Renal pelvis (tissue), 4 donors: ENCODE results near the gene CDC14A. TPM values are rescaled to one million over a fixed set of nuclear protein-coding genes. Genes with fewer than 3 reads are reported as not detected.

Experiments used
- DNase-seq: peaks from one replicate; pipeline ENCODE4 v3.0.0-alpha.2; 2013
- polyA plus RNA-seq, 3 donors: library from polyadenylated mRNA; unstranded; fragments of 120-200 nt; gene quantifications; one replicate each; pipeline ENCODE4 v1.2.1, GENCODE V29; 2013; ENCODE audit not compliant: insufficient read length in 3 of 3

The CDC14A gene
- polyA plus RNA-seq, 3 donors: 26.5 to 33.2 (median 29.6) TPM

DNA sequence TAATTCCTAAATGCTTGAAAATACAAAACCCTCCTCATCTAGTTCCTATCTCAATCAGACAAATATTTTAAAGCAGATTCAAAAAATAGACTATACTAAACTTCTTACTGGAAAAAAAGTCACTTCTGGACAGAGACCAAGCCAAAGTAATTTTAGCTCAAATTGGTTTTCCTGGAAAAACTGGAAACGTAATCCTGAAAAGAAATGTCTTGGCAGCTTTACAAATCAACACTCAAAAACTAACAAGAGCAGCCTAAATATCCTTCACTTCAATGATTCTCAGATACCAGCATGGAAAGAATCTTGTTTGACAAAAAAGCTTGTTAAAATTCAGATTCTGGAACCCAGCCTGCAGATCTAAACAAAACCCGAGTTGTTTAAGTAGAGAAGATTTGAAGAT is 176.6 kb downstream of the CDC14A start:
- DNase-seq: peak; percentile 47

DNA sequence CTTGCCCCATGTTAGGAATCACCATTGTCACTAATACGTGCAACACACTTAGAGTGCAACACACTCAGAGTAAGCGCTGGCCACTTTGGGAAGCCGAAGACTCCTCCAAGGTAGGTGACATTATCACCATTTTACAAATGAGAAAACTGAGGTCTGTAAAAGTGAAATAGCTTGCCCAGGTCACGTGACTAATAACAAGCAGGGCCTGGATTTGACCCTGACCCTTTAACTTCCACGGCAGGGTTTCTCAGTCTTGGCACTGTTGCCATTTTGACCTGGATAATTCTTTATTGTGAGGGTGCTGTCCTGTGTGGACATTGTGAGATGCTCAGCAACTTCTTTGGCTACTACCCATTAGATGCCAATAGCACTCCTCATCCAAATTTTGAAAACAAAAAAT is 177.8 kb downstream of the CDC14A start:
- DNase-seq: no peak

DNA sequence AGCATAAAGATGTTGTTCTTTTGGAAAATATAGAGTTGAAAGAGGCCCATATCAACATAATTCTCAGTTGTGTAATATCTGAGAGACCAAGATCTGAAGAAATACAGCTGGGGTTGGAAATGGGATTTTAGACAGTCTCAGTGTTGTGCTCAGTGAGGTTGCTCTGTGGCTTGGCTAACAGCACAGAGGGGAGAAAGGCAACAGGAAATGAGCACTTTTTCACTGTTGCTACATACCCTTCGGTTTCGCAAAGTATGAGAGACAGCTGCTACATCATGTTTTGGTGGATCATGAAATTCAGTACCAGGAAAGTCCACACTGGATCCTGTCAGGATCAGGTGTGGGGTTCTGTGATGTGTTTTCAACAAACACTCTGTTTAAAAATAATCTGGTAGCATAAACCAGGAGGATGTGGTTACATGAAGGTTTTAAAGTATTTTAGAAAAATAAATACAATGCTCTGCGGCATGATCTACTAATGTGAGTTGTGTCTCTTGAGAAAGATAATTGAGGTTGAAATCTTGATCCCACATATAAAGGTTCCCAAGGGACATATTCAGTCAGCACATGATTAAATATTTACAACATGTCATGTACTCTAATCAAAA is 178.7 kb downstream of the CDC14A start:
- peak; percentile 48 for DNase-seq

DNA sequence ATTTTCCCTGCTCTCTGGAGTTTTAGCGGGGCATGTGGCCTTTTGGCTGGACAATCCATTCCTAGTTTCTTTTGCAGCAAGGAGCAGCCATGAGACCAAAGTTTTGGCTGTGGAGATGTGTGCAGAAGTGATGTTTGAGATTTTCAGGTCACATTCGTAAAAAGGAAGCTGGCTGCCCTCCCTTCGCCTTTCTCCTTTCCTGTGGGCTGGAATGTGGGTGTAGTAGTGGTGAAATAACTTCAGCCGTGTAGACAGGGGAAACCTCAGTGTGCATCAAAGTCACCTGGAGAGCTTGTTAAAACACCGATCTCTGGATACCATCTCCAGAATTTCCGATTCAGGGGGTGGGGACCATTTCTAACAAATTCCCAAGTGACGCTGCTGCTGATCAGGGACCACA is 180.3 kb downstream of the CDC14A start:
- DNase-seq: no peak

DNA sequence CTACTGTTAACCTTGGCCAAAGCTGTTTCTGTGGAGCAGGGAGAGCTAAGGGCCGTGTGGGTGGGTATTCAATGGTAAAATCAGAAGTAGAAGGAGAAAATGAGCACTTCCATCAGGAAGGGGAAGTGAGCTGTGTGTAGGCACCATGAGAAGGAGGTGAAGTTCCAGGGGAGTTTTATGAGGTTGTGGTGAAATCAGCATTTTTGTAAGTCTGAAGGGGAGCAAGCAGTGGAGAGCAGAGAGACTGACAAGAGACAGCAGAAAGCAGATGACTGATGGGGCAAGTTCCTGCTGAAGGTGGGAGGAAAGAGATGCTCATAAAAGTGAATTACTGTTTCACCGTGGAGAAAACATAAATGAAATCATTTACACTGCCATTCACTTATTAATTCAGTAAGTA is 183.0 kb downstream of the CDC14A start:
- DNase-seq: no peak

DNA sequence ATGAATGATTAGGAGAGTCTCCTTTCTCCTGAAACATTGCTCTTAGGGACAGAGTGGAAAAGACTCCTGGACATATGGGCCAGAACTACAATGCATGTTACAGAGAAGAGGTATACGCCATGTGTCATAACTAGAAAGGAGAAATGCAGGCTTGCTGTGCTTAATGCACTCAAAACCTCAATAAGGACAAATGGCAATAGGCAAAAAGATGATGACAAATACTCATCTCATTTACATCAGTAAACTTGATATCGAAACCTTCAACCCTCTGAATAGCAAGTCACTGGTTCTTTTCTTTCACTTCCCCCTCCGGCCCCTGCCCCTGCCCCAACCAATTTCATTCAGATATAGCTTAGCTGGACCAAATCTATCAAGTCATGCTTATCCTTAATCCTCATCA is 183.7 kb downstream of the CDC14A start:
- no peak for DNase-seq

DNA sequence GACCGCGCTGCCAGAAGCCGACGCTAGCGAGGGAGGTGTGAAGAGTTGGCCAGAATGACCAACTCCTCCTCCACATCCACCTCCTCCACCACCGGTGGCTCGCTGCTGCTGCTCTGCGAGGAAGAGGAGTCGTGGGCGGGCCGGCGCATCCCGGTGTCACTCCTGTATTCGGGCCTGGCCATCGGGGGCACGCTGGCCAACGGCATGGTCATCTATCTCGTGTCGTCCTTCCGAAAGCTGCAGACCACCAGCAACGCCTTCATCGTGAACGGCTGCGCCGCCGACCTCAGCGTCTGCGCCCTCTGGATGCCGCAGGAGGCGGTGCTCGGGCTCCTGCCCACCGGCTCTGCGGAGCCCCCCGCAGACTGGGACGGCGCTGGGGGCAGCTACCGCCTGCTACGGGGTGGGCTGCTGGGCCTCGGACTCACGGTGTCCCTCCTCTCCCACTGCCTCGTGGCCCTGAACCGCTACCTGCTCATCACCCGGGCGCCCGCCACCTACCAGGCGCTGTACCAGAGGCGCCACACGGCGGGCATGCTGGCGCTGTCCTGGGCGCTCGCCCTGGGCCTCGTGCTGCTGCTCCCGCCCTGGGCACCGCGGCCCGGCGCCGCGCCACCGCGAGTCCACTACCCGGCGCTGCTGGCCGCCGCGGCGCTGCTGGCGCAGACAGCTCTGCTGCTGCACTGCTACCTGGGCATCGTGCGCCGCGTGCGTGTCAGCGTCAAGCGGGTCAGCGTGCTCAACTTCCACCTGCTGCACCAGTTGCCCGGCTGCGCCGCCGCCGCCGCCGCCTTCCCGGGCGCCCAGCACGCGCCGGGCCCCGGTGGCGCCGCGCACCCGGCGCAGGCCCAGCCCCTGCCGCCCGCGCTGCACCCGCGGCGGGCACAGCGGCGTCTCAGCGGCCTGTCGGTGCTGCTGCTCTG is 186.9 kb downstream of the CDC14A start:
- DNase-seq: no peak

DNA sequence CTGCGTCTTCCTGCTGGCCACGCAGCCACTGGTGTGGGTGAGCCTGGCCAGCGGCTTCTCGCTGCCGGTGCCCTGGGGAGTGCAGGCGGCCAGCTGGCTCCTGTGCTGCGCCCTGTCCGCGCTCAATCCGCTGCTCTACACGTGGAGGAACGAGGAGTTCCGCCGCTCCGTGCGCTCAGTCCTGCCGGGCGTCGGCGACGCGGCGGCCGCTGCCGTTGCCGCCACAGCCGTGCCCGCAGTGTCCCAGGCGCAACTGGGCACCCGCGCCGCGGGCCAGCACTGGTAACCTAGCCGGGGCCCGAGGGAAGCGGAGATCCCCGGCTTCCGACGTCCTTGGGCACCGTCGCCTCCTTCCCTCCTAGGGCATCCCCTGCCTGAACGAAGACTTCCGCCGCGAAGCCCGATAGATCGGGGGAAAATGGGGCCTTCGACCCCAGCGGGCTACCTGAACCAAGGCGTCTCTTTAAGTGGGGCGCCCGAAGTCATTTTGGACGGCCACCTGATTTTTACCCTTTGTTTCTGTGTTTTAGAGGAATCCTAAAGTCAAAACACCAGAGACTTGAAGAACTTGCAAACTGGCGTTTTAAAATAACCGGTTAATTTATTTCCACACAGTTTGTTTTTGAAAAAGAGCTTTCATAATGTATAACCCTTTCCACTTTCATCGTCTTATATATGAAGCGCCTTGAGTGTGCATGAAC is 187.7 kb downstream of the CDC14A start:
- no peak for DNase-seq

DNA sequence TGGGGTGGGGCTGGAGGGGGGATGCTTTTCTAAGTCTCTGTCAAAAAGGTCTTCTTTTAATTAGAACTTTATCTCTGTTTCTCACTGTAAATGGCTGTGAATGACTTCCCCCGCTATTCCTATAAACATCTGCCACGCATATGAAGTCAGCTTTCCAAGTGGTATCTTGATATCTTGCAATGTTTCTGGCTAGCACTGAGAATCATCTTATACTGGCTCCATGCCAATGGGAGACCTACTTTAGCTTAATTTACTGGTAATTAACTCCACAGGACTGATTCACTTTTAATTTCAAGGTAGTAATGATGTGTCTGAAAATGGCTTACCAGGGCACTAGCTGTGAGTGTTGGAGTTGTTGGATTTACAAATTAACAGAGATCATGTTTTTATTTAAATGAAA is 190.0 kb downstream of the CDC14A start:
- DNase-seq: no peak

DNA sequence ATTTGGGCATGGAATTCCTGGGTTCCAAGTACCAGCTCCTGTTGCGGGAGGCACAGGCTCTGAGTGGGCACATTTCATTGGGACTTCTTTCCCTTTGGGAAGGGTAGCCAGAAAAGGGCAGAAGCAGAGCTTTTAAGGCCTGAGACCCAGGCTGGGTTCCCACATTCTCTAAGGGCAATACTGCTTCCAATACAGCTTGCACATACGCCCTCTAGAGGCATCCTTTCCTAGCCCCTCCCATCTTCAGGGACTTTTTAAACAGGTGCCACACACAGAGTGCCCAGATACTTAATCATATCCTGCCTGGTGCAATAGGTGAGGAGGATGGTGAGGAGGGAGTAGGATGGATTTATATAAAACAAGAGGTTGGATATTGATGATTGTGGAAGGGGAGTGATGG is 191.3 kb downstream of the CDC14A start:
- DNase-seq: no peak

DNA sequence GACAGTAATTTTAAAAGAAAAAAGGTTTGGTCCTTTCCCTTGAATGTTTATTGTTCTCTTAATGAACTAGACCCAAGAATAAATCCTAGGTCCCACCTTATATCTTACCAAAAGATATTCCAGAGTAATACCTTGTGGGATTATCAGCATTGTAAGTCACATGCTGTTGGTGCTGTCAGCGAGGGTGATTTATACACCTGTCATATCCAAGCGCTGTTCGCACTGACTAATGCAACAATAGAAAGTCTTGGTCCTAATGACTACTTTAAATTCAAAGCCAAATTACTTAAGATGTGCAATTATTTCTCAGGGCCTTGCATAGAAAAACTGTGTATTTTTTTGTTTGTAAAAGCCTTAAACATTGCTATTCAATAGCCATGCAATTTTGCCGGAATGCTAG is 192.5 kb downstream of the CDC14A start:
- no peak for DNase-seq

DNA sequence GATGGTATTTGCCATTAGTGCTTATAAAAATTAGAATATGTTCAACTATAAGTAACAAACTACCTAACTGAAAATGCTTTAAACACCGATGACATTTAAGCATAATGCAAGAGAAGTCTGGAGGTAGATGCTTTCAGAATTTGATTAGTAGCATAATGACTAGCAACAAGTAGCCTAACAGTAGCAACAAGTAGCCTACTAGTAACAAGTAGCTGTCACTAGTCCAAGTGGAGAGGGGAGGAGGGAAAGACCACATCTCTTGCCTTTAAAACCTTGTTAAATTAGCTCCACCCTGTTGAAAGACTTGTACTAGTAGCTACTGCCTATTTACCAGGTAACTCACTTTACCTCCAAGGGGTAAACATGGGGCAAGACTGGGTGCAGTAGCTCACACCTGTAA is 193.5 kb downstream of the CDC14A start:
- no peak for DNase-seq

DNA sequence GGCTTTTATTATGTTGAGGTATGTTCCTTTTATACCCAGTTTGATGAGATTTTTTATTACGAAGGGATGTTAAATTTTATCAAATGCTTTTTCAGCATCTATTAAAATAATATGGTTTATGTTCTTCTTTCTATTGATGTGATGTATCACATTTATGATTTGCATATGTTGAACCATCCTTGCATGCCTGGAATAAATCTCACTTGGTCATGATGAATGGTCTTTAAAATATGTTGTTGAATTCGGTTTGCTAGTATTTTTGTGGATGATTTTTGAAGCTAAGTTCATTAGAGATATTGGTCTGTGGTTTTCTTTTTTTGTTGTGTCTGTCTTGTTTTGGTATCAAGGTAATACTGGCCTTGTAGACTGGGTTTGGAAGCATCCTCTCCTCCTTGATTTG is 199.7 kb downstream of the CDC14A start:
- DNase-seq: no peak

DNA sequence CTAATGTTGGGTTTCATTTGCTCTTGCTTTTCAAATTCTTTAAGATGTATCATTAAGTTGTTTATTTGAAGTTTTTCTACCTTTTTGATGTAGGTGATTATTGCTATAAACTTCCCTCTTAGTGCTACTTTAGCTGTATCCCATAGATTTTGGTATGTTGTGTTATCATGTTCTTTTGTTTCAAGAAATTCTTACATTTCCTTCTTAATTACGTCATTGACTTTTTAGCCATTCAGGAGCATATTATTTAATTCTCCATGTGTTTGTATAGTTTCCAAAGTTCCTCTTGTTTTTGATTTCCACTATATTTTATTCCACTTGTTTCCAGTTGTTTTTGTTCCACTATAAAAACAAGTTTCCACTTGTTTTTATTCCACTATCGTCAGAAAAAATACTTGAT is 200.6 kb downstream of the CDC14A start:
- no peak for DNase-seq

DNA sequence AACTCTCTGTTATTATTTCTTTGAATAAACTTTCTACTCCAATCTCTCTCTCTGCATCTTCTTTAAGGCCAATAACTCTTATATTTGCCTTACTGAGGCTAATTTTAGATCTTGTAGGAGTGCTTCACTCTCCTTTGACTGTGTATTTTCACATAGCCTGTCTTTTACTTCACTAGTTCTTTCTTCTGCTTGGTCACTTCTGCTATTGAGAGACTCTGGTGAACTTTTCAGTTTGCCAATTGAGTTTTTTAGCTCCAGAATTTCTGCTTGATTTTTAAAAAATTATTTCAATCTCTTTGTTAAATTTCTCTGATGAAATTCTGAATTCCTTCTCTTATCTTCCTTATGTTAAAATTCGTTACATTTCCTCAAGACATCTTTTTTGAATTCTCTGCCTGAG is 203.9 kb downstream of the CDC14A start:
- DNase-seq: no peak

DNA sequence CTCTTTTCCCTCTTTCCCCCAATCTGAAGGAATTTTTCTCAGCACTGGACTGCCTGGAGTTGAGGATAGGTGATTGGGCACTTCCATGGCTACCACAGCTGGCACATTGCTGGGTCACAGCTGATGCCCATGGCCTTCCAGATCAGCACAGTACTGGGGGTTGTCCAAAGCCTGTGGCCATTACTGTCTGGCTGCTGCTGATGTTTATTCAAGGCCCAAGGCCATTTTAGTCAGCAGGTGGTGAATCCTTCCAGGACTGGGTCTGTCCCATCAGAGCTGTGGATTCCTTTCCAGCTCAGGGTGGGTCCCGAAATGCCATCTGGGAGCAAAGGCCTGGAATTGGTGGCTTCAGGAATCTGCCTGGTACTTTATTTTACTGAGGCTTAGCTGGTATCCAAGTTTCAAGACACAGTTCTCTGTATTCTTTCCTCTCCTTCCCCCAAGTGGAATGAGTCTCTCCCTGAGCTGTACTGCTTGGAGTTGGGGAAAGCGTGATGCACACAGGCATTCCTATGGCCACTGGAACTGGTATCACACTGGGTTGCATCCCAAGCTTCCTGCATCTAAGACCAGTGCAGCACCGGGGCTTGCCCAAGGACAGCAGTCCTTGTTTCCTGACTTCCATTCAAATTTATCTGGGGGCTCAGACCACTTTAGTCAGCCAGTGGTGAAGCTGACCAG is 204.8 kb downstream of the CDC14A start:
- no peak for DNase-seq

DNA sequence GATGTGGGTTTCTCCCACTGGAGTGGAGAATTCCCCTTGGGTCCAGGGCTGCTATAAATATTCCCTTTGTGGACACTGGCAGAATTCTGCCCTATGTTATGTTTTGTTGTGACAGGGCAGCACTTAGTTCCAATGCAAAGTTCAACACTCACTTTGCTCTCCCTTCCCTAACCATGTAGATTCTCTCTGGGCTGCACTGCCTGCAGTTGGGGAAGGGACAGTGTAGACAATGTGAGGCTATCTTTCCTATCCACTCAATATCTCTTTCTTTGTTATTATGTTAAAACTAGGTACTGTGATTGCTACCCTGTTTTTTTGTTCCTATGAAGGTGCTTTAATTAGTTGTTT is 205.3 kb downstream of the CDC14A start:
- DNase-seq: no peak

DNA sequence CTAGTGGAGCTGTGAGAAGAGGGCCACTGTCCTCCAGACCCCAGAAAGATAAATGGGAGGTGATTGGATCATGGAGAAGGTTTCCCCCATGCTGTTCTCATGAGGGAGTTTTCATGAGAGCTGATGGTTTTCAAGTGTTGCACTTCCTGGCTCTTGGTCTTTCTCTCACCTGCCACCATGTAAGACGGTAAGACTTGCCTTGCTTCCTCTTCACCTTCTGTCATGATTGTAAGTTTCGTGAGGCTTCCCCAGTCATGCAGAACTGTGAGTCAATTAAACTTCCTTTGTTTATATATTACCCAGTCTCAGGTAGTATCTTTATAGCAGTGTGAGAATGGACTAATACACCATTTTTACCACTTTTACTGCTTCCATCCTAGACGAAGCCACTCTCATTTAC is 213.2 kb downstream of the CDC14A start:
- DNase-seq: no peak

DNA sequence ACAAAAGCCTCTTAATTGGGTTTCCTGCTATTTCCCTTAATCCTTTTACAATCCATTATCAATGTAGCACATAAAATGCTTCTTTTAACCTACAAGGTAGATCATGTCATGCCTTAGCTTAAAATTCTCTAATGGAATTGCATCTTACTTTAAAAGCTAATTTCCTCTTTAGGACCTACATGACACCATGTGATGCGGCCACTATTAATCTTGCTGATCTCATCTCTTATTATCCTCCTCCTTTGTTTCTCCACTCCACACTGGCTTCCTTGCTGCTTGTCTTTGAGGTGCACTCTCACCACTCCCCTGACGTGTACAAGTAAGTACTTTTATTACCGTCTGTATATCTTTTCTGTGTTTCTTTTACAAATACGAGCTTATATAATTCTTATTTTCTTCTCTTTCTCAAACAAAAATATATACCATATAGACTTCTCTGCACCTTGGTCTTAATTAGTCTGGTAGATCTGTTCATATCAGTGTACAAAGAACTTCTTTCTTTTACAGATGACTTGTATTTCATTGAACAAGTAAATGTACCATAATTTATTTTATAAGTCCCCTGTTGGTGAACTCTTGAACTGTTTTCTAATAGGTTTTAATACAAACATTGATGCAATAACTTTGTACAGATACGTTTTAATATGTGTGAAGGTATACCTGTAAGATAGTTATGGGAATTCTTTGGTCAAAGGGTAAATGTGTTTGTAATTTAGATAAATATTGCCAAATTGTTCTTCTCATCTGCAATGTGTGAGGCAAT is 213.8 kb downstream of the CDC14A start:
- no peak for DNase-seq

DNA sequence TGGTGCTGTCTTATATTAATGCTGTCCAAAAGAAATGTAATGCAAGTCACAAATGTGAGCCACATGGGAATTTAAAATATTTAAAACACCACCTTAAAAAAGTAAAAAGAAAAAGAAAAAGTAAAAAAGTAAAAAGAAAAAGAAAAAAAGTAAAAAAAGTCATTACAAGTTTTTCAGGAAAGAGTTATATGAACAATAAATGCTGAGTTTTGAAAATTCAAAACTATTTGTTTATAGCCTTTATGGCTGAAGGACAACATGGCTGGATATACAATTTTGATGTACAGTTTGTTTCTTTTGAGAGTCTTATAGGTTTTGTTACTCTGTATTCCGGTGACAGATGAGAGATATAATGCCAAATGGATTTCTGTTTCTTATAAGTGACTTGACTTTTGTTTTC is 214.8 kb downstream of the CDC14A start:
- DNase-seq: no peak
